ENCODE measurements around the gene ROBO1.
"Not testable (repeated sequence)": the region's sequence is repeated elsewhere in the genome, so short reads cannot be mapped to it uniquely, and the experiment has no call there.

The ROBO1 gene

DNA sequence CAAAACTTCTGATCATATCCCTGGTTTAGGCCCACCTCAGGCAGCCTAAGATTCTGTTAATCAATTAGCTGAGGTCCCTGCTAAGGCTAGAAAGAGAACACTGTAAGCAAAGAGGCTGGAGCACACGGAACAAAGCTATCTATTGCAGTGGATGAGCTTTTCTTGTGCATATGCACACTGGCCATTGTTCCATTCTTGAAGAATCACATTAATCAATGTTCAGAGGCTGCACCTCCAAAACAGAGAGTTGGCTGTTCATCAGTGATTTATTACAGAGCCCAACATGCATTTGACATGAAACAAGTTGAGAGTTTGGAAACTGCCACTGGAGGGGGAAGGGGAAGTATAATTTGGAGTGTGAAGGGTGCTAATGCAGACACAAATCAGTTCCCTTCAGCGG lies 873.0 kb downstream of the ROBO1 start:
- no peak for DNase-seq

DNA sequence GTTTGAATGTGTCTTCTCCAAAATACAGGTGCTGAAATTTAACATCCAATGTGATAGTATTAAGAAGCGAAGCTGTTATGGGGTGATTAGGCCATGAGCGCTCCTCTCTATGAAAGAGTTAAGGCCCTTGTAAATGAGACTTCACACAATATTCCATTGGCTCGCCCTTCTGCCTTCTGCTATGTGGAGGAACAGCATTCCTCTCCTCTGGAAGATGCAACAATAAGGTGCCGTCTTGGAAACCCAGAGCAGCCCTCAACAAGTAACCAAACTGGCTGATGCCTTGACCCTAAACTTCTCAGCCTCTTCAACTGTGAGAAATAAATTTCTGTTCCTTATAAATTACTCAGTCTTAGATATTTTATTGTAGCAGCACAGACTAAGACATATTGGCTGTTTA lies 874.6 kb downstream of the ROBO1 start:
- no peak for DNase-seq

DNA sequence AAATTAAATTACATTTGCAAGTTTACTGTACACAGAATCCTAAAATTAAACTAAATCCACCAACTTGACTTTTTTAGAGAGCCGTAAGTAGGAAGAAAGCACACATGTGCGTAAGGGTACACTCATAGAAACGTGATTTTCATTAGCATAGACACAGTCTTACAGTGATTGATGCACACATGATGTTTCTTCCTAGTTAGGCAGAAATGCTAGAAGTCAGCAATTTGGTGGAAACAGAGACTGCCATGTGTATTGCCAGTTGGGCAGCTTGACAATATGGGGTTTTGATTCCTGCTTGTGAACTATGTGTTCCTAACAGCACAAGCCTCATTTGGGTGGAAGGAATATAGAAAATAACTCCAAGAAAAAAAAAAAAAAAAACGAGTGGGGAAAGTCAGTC lies 878.5 kb downstream of the ROBO1 start:
- no peak for DNase-seq

DNA sequence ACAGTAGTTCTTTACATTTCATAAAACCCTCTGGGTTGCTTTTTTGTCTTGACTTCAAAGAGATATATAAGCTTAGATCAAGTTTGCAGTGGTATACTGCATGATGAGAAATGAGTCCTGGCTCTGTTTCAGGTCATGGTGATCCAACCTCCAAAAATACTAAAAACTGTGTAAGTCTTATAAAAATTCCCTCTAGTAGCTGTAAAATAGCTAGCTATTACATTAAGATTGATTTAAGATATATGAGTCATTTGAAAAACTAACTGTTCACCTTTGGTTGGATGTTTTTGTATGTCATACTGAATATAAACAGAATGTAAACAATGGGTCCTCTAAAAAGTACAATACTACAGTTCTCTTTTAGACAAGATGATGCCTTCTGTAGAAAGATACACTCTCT lies 879.2 kb downstream of the ROBO1 start:
- no peak for DNase-seq

DNA sequence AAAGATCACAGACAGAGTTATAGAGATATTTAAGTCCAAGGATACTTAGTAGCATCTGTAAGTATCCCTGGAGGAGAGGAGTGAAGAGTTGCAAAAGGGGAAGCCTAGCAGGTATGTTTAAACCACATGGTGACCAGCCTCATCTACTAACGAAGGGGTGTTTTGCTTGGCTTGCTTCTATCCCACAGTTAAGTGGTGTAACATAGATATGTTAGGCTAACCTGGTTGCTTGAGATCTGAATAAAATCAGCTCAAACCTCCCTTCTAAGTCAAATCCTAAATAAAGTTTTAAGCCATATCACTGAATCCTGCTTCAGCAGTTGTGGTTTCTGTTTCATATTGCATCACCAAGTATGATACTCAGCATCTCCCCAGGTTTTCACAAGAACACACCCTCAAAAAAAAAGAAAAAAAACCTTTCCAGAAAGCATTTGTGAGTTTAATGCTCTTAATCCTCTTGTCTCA lies 880.2 kb downstream of the ROBO1 start:
- no peak for DNase-seq

DNA sequence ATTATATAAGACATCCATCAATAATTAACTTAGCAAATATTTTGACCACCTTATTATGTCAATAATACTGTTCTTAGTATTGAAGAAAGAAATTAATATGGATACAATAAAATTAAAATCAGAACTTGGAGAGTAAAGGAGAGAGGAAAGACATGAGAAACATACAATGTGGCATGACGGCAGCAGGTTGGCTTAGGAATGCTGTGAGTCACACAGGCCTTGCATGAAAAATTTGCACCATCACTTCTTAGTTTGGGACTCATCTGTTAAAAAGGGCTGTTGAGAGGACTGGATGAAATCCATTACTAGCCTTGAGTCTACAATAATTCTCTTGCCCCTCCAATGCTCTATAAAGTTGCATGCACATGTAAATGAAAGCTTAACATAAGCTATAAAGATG lies 880.8 kb downstream of the ROBO1 start:
- DNase-seq: no peak

DNA sequence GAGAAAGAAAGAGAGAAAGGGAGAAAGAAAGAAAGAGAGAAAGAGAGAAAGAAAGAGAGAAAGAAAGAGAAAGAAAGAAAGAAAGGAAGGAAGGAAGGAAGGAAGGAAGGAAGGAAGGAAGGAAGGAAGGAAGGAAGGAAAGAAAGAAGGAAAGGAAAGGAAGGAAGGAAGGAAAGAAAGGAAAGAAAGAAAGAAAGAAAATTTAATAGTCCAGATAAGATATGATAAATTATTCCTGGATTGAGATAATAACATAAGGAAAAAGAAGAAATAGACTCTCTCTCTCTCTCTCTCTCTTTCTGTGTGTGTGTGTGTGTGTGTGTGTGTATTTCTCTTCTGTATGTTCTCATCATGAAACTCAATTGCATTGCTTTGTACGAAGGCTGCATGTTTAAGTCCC lies 883.2 kb downstream of the ROBO1 start:
- DNase-seq: not testable (repeated sequence)

DNA sequence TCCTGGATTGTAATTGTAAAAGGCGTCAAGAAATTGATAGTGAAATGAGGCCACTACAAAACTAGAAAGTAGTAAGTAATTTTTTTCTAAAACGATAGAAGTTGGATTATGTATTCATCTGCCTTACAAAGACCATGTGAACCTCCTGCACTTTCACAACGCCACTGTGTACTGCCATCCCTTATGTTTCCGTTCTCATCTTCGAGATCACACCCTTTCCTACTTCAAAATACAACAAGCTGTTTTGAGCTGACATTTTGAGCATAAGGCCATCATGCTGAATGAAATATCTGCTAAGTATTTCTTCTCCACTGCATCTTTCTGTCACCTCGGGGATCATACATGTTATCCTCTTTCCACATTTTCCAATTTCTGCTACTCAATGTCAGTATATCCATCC lies 885.5 kb downstream of the ROBO1 start:
- DNase-seq: no peak

DNA sequence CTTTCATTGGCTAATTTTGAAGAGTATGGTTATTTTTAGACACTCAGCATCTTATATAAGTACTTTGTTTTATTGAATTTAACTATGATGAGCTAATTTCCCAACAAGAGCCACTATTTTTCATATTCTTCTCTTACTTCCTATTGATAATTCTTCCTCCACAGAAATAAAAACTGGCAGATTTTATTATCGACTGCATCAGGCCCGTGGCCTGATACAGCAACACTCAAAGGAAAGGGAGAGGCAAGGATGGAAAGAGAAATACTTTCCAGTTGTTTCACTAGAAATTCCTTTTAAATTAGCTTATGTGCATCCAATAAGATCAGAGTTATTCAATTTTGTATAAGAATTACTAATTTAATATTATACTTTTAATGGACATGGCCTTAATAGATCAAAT lies 886.3 kb downstream of the ROBO1 start:
- no peak for DNase-seq

DNA sequence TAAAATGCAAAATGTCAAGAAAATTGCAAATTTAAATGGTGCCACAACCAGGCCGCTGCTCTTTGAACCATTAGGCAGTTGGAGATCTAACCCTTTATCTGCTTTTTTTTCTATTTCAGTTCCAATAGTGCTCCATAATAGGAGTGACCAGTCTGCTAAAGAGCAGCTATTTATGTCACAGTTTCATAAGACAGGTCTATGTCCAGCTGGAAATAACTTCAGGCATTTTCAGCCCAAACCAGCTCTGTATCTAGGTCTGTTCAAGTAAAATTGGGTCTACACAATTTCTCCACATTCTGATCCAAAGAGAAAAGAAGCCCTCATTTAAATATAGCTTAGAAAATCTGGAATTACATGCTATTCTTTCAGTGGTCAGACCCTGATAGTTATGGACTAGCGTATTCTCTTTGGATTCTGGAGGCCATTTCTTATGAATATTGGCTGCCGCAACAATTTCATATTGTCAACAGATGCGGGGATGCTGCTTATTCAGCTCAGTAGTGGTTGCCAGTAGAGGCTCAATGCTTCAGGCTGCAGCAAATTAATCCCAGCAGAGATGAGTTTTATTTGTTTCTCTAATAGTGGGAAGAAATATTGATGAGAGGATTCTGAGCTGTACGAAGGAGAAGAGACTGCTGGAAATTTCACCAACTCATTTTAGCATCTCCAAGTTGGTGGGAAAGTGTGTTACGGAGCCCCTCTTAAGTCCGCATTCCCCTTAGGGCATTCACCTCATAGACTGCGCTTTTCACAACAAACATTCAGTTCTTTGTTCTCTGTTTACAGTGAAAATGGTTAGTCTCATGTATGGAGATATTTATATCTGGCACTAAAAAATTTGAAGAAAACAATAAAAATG lies 887.0 kb downstream of the ROBO1 start:
- DNase-seq: no peak

DNA sequence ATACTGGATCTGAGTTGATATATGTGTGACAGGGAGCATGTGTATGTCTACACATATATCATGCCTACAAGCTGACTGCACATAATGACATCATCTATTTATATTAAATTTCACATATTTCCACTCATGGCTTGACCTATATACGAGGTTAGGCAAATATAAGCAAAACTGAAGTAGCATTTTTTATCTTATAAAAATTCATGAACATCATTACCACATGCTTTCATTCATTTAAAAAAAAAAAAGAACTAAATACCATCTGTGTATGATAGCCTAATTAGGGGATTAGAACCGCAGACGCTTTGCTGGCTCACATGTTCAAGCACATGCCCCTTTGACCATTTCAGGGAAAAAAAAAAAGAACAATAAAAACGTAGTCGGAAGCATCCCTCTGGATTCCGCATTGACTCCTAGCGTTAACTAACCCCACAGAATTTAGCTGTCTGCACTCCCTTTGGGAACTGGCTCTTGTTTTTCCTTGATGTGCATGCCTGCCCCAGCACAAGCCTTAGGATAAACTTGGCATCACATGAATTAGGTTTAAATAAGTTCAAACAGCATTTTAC lies 888.4 kb downstream of the ROBO1 start:
- no peak for DNase-seq

DNA sequence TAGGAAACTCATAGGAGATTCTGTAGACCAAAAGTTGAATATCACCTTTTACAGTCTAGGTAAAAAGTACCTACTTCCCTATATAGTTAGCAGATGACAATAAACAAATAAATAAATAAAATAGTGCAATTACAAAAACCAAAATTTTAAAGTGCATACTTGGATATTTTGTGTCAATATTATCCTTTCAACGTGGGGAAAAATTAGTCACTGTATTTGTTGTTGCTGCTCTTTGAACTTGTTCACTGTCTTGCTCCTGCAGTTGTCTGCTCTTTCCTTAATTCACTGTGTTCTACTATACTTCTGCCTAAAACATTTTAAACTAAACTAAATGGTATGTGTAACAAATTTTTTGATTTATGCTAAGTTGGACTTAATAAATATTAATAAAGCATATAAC lies 889.0 kb downstream of the ROBO1 start:
- DNase-seq: no peak

DNA sequence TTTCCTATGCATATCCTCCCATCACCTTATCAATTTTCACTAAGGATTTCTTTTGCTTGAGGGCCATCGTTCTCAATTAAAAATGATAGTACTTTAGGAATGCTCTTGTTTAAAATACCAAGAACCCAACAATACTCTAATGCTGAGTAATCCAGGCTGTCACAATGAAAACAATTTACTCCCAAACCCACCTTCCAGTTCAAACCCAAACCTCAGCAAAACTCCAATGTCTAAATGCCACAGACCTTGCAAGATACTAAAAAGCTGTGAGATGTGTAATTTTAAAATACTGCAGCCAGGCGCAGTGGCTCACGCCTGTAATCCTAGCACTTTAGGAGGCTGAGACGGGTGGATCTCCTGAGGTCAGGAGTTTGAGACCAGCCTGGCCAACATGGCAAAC lies 889.8 kb downstream of the ROBO1 start:
- DNase-seq: no peak

DNA sequence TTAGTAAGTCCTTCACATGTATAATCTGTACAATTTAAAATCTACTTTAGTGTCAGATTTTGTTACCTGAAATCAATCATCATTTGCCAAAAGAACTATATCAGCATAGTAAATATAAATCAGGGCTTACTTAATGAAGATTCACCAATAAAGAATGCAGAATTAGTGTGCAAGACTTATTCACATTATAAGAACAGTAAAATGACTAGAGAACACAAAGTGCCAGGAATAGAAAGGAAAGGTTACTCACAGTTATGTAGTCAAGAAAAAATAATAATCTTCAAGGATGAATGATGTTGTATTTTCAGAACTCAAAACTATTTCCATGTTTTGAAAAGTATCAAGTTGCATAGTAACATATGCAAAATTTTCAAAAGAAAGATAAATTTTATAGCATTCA lies 891.9 kb downstream of the ROBO1 start:
- DNase-seq: no peak

DNA sequence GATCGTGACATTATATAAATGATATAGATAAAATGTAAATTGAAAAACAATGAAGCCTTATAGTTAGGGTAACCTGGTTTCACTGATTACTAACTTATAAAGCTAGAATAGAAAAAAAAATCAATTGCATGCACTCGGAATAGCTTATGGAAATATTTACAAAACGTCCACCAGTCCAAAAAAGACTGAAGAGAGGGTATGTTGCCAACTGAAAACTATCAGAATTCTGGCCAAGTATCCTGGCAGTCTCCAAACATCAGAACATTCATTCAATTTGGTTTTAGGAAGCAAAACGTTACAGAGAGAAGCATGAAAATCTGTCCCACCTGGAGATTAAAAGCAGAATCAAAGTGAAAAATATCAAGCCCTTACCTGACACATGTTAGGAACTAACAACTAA lies 892.4 kb downstream of the ROBO1 start:
- no peak for DNase-seq

DNA sequence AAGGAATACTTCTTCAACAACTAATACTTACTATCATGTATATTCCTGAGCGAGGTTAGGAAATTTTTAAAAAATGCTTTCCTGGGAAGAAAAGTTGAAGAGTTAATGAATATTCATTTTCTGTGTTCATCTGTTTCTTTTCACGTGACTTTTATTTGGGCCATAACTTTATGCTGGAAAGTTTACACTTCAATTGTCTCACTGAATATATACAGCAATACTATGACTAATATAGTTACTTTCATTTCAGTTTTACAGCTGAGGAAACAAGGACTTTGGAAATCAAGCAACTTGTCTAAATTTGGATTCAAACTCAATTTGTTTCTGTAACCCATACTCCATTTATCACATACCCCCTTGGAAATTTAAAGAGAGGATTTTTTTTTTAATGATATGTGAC lies 894.2 kb downstream of the ROBO1 start:
- no peak for DNase-seq

DNA sequence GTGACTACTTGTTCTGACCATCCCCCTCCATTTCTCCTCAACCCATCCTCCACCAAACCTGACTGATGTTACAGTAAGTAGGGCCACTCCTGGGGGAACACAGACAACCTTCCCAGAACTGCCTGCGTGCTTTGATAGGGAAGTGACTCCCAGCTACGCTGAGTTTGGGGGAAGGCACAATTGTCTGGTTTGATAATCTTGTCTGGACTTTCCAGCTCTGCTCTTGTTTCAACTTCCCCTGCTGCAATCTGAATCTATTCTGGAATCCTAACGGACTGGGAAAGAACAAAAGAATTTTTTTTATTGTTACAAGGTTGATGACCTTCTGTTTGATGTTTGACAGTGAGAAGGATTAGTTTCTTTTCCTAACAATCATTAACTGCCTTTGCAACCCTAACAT lies 895.6 kb downstream of the ROBO1 start:
- no peak for DNase-seq

DNA sequence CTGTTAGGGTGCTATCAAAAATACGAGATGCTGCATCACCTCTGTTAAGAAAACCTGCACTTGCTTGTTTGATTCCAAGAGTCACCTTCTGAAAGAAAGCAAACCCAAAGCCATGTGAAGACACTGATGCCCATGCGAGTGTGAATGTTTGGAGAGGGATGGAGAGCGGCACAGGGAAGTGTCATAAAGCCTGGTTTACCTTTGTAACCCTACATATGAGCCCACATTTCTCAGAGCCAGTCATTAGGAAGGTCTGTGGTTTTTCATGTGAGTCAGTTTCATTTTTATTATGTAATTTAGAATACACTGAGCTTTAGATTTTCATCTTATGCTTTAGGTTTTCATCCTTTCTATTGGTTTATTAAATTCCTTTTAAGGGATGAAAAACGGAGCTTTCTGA lies 896.8 kb downstream of the ROBO1 start:
- DNase-seq: no peak

DNA sequence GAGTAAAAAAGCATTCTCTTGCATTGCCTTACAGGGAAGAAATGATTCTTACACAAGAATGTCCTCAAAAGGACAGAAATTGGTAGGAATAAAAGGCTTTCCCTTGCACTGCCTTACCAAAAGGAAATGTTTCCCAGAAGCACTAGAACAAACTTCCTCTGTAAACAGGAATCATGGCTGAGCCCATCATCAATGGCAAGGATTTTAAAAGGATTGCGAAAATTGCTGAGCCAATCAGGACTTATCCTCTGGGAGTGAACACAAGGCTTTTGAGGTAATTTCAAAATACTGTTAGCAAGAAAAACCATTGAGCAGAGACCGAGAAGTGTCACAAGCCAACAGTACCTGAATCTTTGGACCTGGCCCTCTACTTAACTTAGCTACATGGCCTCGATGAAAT lies 897.3 kb downstream of the ROBO1 start:
- DNase-seq: no peak

DNA sequence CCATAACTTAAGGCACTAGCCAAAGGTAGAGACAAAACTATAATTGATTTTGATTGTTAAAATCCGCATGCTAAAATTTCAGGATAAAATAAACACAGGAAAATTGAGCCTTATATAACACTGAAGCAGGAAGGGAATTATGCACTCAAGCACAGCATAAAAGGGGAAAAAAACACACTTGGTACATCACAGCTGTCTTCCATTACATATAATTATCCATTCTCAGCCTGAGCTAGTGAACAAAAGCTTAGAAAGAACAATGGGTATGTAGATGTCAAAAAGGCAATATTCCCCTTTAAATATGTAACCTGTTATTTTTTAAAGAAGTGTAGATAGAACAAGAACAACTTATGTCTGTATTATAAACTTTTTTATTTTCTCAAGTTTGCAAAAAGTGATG lies 899.2 kb downstream of the ROBO1 start:
- DNase-seq: no peak

DNA sequence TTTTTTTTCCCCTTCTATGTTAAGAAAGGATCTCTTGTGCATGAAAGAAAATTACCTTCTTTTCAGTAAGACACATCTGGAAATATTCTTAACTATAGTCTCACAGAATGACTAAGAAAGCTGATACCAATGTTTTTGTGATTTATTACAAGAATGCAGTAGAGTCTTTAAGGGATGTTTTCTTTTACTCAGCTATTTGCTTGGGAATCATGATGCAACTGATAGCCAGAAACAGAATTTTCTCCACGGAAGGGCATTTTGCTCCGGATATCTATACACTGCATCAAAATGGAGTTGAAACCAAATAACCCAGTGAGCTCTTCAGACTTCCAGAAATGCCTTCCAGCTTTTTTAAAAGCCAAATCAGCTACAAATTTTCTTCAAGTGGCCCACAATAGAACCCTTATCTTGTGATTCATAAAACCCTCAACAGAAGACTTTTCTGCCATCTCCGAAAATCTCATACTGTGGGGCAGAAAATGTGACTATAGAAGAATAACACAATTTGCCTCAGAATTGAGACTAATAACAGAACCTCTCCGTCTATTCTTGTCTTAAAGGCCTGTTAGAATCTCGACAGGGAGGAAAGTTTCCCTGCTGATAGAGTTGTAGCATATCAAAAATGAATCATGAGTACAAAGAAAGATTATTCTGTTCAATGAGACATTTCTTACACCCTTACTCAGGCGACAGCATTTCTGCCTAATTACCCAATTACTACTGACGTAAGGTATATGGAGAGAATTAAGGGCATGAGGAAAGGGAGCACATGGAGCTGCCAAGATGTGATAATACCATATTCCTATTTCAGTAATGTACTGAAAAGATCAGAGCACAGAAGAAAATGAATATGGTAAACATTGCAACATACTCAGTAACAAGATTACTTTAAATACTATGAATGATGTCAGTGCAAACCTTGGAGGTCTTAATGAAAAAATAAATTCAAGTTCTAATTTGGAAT lies 900.1 kb downstream of the ROBO1 start:
- DNase-seq: no peak

DNA sequence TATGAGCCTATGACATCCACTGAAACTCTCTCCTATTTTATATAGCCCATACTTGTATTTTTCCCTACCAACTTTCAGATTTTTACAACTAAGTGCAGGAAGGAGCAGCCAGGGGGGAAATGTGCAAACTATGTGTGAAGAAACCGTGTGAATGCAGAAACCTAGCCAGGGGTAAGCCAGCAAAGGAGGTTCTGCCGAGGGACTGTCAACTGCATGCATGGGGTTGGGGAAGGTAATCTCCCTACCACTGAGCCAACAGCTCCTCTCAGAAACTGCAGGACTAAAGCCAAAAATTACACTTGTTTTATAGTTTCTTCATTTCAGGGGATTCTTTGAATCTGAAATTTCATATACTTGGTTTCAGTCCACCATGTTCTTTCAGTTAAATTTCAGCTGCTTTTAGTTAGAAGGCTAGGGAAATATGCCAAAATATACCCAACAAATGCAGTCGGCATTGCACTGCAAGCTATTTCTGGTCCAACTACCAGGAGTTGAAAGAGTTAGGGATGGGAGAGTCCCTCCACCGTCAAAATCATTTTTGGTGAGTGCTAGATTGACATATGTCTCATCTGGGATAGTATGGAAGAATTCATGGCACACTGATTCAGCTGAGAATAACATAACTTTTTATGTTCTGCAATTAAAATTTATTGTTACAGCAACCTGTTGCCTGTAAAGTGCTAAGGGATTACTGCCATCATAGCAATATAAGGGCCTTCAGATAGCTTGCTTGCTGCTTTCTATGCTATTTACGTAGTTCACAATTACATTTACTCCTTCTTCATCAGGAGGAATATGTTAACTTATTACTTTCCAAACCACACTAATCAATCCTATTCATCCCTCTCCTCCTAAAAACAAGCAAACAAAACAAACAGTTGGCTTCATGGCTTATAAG lies 904.2 kb downstream of the ROBO1 start:
- DNase-seq: no peak

DNA sequence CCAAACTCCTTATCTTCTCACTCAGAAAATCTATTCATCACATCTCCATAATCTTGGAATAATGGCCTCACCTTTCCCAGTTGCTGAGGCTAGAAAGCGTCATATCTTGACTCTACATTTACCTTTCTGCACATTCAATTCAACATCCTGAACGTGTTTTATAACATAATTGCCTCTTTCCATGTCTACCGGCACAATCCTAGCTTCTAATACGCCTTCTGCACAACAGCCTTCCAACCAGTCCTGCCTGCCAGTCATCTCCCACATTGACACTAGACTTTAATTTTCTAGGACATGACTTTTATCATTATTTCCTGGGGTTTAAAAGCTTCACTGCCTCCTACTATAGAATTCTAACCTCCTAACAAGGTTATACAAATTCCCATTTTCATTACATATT lies 906.6 kb downstream of the ROBO1 start:
- no peak for DNase-seq
